ENCODE results near the gene TGFB1. TPM values are rescaled to one million over a fixed set of nuclear protein-coding genes. Genes with fewer than 3 reads are reported as not detected.
A peak's percentile ranks its signal among the peaks of the same experiment; 100 is the strongest.

Gene TGFB1
- total and polyA plus RNA-seq, 8 donors = 29.8 to 98.0 (median 39.1) TPM

- peak; percentile 7 for ATAC-seq
- peaks cover 0 to 58% of the 10 kb centered on the region in 2 donors for H3K36me3 ChIP-seq
- intact Hi-C loops (cut with DNase I) = no loop called here
- peaks cover 42 to 59% of the 10 kb centered on the region in 2 donors for H3K4me1 ChIP-seq
- peak overlapping the region; percentile 47 to 88 for H3K27ac ChIP-seq
- no peaks in the 10 kb centered on the region for H3K27me3 ChIP-seq
- no peaks in the 10 kb centered on the region for H3K9me3 ChIP-seq
- no peak overlapping the region for H3K4me3 ChIP-seq
- DNase-seq = peak in 3 of 4 donors; percentile 49 to 69 (median 51)
- TF ChIP-seq CTCF (IDR thresholded peaks at IDR 0.05) = peak; percentile 41 to 76
These were observed 32.0 kb downstream of the TGFB1 start for GRCh38 chr19:41321600-41322270.

- H3K4me1 ChIP-seq = peaks cover 37 to 54% of the 10 kb centered on the region in 2 donors
- ATAC-seq (no peak), DNase-seq (peak in 1 of 4 donors; percentile 39)
- H3K9me3 ChIP-seq = no peaks in the 10 kb centered on the region
- H3K36me3 ChIP-seq = peaks cover 0 to 63% of the 10 kb centered on the region in 2 donors
- intact Hi-C loops (cut with DNase I) = no loop called here
- peak overlapping the region; percentile 47 to 88 for H3K27ac ChIP-seq
- H3K27me3 ChIP-seq = no peaks in the 10 kb centered on the region
- H3K4me3 ChIP-seq = no peak overlapping the region
- no peak for TF ChIP-seq CTCF (IDR thresholded peaks at IDR 0.05)
These were observed 32.5 kb downstream of the TGFB1 start for GRCh38 chr19:41321204-41321599.

- ATAC-seq = no peak
- TF ChIP-seq CTCF (IDR thresholded peaks at IDR 0.05) = no peak
- H3K27me3 ChIP-seq = no peaks in the 10 kb centered on the region
- H3K36me3 ChIP-seq = peaks cover 0 to 70% of the 10 kb centered on the region in 2 donors
- no peaks in the 10 kb centered on the region for H3K9me3 ChIP-seq
- no peak overlapping the region for H3K27ac ChIP-seq
- intact Hi-C loops (cut with DNase I) = no loop called here
- no peak for DNase-seq
- peaks cover 31 to 48% of the 10 kb centered on the region in 2 donors for H3K4me1 ChIP-seq
- no peak overlapping the region for H3K4me3 ChIP-seq
These were observed 33.2 kb downstream of the TGFB1 start for GRCh38 chr19:41320568-41320967.

- TF ChIP-seq CTCF (IDR thresholded peaks at IDR 0.05) = no peak
- intact Hi-C loops (cut with DNase I) = no loop called here
- no peaks in the 10 kb centered on the region for H3K27me3 ChIP-seq
- H3K36me3 ChIP-seq = peaks cover 0 to 74% of the 10 kb centered on the region in 2 donors
- H3K27ac ChIP-seq = no peak overlapping the region
- no peaks in the 10 kb centered on the region for H3K9me3 ChIP-seq
- peaks cover 27 to 43% of the 10 kb centered on the region in 2 donors for H3K4me1 ChIP-seq
- no peak for ATAC-seq
- DNase-seq = peak in 1 of 4 donors; percentile 58
- H3K4me3 ChIP-seq = no peak overlapping the region
These were observed 33.6 kb downstream of the TGFB1 start for GRCh38 chr19:41320185-41320518.

- intact Hi-C loops (cut with DNase I) = no loop called here
- no peak overlapping the region for H3K27ac ChIP-seq
- H3K4me3 ChIP-seq = no peak overlapping the region
- no peaks in the 10 kb centered on the region for H3K9me3 ChIP-seq
- peaks cover 22 to 38% of the 10 kb centered on the region in 2 donors for H3K4me1 ChIP-seq
- no peak for TF ChIP-seq CTCF (IDR thresholded peaks at IDR 0.05)
- no peaks in the 10 kb centered on the region for H3K27me3 ChIP-seq
- ATAC-seq (no peak), DNase-seq (peak in 1 of 4 donors; percentile 46)
- peaks cover 0 to 79% of the 10 kb centered on the region in 2 donors for H3K36me3 ChIP-seq
These were observed 34.1 kb downstream of the TGFB1 start for GRCh38 chr19:41319500-41320184.
